NCI-H2171 treated with DMSO at 0.1 percent for 48 hours (cell line): ENCODE data around the gene PLSCR1.
A peak's percentile ranks its signal among the peaks of the same experiment; 100 is the strongest.

Experiments used
- DNase-seq: peaks from one replicate; lab custom pipeline; 2025; lab: John Stamatoyannopoulos, UW

PLSCR1 gene, protein sequence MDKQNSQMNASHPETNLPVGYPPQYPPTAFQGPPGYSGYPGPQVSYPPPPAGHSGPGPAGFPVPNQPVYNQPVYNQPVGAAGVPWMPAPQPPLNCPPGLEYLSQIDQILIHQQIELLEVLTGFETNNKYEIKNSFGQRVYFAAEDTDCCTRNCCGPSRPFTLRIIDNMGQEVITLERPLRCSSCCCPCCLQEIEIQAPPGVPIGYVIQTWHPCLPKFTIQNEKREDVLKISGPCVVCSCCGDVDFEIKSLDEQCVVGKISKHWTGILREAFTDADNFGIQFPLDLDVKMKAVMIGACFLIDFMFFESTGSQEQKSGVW

DNA sequence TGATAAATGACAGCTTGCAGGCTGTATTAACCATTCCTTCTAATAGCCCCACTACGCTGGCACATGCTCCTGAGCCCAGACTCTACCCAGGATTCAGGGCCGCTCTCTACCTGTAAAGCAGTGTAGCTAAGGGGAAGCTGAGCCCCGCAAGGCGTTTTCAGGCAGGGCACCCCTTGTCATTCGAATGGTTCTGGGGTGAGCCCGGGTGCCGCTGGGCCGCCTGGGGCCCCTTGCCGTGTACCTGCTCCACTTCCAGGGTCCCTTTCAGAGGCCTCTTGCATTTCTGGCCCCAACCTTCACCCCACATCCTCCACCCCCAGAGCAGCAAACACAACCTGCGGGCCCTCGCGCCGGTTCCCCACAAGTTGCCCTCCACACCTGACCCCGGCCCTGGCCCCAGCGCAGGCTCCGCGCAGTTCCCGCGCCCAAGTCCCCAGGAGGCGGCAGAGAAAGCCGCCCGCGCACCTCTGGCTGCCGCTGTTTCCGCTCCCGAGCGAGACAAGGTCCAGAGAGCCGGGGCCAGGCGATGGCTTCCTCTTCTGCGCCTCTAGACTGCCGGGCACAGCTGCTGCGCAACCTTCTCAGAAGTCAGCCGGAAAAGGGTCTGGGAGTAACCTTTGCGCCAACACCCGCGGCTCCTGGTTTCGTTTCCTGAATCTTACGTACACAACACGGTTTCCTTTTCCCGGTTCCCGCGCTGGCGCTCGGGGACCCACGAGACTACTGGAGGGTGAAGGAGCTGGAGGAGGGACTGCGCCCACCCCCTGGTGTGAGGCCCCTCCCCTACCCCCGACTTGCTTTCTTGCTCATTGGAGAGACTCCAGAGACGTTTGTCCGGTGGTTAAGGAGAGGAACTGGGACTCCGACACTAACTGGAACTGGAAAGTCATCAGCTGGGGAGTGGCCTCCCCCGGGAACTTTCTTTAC is at the start of gene PLSCR1:
TSS of gene PLSCR1 (minus strand) at position 606 of the 927 bp plus-strand sequence. CDS start 8,055 bp downstream, outside the sequence.
- DNase-seq = no peak

DNA sequence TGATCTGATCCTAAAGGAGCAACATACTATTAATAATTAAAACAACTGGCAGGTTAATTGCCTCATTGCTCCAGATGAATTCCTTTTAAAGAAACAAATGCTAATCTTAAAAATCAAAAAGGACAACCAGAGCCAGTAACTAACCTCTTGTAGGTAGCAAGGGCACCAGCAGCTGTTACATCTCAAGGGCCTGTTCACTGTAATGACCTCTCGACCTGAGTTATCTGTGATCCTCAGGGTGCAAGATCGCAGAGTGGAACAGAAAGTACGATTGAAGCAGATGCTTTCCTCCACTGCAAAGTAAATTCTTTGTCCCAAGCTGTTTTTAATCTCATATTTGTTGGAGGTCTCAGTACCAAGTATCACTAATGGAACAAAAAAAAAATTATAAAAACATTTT is 49.4 kb upstream of the PLSCR1 start:
- no peak for DNase-seq

DNA sequence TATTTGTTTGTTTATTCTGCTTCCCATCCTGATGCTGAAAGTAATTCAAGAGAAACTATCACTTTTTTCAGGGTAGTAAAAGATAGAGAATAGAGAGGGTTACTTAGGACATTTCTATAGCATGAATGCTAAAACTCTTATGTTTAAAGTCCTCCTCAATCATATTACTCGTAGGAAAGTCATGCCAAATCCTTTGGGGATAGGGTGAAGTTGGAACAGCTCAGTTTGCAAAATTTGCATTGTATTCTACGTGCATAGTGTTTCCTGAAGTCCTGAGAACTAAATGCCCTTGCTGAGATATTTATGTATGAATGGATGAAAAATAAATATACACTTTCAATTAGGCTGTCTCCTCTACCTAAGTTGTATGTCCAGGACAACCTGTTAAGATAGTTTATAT is 46.1 kb upstream of the PLSCR1 start:
- DNase-seq = no peak

DNA sequence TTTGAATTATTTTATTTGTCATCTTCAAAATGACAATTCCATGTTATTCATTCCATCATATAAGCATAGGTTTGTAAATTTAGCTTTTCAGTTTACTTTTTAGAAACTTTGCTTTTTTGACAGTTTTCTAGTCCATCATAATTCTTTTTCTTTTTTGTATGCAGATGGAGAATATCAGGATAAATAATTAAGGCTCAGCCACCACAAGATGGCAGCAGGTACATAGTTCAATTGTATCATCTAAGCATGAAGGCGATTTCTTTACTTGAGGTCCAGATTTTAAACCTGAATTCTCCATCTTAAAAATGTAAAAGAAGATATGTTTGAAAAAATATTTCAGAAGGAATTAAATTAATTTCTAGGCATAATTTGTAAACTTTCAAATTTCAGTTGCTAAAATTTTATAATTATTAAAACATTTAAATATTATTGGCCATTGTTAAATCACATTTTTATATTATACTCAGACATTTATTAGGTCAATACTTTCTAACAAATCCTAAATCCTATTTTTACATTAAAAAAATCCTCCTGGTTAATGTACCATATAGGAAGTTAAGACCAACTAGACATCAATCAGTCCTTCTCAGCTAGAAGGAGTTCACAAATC is 45.6 kb upstream of the PLSCR1 start:
- peak; percentile 44 for DNase-seq

DNA sequence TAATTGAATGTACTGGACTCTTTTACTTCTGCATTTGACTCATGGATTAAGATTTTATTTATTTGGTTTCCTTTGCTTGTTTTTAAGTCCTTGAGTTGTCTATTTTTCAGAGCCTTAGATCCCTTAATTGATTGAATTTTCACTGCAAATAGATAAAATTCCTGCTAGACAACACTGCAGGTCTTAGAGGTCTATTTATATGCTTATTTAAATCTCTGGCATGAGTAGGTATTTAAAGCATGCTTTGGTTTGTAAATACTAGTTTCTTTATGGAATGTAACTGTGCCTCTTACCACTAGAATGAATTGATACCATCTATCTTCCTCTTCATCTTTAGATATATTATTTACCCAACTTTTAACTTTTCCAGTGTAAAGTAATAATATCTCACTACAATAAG is 40.7 kb upstream of the PLSCR1 start:
- DNase-seq = no peak

DNA sequence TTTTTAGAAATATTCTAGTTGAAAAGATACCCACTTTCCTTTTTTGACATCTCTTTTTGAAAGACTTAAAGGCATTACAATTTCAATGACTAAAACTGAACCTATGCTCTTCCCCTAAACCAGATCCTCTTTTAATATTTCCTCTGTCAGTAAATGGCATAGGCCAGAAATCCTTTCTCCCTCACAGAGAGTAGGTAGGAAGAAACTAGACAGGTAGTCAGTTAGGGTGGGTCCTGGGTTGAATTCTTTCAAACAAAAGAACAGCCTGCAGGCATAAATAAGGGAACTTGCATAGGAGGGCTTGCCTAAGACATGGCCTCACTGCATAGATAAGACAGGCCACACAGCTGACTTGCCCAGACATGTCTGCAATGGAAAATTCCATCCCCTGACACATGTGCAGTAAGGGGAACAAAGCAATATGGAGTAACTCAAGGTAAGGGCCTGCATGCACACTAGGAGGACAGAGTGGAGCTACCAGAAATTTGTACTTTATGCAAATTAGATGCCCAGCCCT is 37.6 kb upstream of the PLSCR1 start:
- DNase-seq = no peak

DNA sequence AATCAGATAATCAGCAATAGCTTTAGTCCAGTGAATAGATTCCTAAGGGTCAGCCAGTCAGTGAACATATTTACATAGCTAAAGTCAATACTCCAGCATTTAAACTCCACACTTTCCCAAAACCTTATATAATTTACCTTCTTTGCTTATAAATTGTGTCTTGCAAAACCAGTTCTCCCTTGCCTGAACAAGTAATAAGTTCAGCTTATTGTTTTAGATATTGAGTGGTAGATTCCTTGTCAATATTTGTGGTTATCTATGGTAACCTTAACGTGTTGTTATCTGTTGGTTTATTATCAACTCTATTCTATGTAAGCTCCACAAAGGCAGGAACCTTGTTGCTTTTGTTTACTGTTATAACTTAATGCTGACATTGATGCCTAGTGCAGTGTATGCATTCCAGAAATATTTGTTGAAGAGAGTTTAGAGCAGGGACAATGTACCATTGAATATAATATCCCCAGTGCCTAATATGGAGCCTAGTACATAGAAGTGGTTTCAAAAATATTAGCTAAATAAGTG is 36.7 kb upstream of the PLSCR1 start:
- no peak for DNase-seq

DNA sequence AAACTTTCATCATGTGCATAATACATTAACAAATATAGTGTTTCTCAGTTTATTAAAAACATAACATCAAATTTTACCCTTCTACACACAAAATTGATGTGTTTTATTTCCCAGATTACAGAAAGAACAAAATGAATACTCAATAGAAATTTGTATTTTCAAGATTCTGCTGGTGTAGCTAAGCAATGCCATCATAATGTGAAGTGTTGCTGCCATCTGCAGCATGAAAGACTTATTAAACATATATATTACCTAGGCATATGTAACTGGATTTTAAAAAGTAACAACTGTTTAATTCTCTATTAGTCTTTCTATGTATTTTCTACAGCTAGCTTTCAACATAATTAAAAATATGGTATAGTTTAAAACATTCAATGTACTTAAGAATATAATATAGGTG is 33.3 kb upstream of the PLSCR1 start:
- no peak for DNase-seq

DNA sequence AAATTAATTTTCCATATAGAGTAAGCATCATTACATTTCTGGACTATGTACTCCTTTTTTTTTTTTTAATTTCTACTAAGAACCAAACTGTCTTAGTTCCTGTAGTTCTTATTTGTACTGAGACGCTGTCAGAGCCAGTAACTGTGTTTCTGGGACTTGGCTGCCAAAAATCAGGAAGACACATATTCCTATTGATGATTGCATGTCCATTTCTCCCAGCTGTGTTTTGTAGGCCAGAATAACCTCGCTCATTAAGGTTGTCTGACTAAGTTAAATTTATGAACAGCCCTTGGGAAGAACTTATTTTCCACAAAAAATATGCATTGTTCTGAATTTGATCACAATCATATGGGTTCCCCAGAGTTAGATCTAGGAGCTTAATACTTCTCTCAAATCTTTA is 31.2 kb upstream of the PLSCR1 start:
- DNase-seq = no peak

DNA sequence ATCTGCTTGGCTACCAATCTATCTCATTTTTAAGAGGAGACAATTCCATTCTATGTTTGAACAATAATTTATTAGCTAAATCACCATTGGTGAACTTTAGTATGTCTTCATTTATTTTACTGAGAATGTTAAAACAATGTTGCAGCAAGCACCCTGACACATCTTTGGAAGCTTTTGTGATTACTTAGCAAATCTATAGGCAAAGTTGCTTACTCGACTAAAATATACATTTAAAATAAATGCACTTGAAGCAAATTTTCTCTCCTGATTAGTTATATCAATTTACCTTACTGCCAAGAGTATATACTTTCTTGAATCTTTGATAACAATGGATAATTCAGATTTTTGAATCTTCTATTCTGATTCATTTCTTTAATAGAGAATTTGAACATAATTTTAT is 29.8 kb upstream of the PLSCR1 start:
- DNase-seq = no peak

DNA sequence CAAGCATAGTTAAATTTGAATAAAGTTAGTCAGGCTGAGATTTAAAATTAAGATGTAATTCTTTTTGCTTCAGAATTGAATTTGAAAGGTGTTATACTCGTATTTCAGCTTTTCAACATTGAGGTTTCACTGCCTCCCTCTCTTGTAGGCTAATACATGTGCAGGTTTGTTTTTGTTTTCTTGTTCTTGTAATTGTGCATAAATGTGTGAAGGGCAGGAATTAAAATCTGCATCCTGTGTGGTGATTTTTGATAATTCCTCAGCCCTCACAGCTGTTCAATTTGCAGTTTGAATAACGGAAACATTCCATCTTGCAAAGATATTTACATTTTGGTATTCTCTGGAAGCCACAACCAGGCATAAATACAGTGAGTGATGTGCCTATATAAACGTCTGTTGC is 24.9 kb upstream of the PLSCR1 start:
- no peak for DNase-seq

DNA sequence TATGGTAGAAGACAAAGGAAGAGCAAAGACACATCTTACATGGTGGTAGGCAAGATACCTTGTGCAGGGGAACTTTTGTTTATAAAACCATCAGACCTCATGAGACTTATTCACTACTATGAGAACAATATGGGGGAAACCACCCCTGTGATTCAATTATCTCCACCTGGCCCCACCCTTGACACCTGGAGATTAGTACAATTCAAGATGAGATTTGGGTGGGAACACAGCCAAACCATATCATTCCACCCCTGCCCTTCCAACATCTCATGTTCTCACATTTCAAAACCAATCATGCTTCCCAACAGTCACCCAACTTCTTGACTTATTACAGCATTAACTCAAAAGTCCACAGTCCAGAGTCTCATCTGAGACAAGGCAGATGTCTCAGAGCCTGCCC is 21.7 kb upstream of the PLSCR1 start:
- DNase-seq = no peak

DNA sequence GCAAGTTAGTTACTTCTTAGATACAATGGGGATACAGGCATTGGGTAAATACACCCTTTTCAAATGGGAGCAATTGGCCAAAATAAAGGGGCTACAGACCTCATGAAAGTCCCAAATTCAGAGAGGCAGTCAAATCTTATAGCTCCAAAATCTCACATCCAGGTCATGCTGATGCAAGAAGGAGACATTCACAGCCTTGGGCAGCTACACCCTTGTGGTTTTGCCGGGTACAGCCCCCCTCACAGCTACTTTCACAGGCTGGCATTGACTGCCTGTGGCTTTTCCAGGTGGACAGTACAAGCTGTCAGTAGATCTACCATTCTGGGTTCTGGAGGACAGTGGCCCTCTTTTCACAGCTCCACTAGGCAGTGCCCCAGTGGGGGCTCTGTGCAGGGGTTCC is 17.5 kb upstream of the PLSCR1 start:
- DNase-seq = no peak

DNA sequence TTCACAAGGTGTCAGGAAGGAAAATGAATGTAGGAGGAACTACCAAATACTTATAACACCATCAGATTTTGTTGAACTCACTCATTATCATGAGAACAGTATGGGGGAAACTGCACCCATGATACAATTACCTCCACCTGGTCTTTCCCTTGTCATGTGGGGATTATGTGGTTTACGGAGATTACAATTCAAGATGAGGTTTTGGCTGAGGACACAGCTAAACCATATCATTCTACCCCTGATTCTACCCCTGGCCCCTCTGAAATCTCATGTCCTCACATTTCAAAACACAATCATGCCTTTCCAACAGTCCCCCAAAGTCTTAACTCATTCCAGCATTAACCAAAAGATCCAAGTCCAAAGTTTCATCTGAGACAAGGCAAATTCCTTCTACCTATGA is 17.1 kb upstream of the PLSCR1 start:
- DNase-seq = no peak

DNA sequence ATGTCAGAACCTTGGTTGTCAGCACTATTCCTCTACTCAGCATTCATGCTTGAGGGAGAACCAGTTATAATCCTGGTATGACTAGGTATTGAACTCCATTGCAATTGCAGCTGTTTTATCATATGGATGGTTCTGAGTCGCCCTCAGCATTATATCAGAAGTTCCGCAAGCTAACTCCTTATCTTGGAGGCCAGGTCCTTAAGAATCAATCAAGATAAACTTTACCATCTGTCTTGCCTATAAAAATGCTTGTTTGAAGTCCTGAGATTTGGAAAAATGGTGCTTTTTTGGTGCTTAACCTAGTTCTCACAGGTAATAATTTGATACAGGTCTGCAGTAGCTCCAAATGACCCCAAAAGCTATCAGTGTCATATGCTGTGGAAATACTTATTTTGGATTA is 16.3 kb upstream of the PLSCR1 start:
- DNase-seq = no peak

DNA sequence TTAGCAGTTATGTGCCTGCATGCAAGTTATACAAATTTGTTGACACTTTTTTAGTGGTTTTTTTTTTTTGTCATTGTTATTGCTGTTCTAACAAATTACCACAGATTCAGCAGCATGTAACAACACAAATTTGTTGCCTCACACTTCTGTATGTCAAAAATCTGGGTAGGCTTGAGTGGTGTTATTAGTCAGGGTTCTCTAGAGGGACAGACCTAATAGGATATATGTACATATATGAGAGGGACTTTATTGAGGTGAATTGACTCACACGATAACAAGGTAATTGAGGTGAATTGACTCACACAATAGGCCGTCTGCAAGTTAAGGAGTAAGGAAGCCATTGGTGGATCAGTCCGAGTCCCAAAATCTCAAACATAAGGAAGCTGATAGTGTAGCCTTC is 15.0 kb upstream of the PLSCR1 start:
- no peak for DNase-seq

DNA sequence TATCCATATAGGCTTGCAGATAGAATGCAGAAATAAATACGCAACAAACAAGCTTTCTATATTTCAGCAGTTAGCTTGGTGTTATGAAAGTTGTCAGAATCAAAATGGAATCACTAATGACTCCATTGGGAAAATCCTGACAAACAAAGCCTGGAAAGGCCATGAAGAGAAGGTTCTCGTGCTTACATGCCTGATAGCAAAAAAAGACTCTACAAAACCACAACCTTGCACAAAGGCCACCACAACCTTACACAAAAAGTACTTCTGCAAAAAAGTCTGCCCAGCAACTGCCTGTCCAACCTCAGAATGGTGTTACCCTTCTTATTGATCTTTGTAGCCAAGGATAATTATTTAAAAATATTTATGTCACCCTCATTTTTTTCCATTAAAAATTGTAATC is 14.4 kb upstream of the PLSCR1 start:
- no peak for DNase-seq

DNA sequence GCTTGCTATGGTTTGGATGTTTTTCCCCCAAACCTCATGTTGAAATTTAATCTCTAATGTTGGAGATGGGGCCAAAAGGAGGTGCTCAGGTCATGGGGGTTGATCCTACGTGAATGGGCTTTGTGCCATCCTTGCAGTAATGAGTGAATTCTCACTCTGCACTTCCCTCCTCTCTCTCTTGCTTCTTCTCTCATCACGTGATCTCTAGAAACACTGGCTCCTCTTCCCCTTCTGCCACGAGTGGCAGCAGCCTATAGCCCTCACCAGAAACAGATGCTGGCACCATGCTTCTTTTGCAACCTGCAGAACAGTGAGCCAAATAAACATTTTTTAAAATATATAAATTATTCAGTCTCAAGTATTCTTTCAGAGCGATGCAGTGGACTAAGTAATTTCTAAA is 13.3 kb upstream of the PLSCR1 start:
- DNase-seq = no peak

DNA sequence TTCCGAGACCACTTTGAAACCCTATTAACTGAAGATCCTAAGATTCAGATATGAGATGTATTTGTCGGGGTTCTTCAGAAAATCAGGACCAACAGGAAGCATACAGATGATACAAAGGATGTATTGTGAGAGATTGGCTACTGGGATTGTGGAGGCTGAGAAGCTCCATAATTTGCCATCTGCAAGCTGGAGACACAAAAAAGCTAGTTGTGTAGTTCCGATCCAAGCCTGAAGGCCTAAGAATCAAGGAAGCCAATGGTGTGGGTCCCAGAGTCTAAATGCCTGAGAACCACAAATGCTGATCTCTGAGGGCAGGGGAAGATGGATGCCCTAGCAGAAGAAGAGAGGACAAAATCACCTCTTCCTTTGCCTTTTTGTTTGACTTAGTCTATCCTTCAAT is 10.9 kb upstream of the PLSCR1 start:
- DNase-seq = no peak

DNA sequence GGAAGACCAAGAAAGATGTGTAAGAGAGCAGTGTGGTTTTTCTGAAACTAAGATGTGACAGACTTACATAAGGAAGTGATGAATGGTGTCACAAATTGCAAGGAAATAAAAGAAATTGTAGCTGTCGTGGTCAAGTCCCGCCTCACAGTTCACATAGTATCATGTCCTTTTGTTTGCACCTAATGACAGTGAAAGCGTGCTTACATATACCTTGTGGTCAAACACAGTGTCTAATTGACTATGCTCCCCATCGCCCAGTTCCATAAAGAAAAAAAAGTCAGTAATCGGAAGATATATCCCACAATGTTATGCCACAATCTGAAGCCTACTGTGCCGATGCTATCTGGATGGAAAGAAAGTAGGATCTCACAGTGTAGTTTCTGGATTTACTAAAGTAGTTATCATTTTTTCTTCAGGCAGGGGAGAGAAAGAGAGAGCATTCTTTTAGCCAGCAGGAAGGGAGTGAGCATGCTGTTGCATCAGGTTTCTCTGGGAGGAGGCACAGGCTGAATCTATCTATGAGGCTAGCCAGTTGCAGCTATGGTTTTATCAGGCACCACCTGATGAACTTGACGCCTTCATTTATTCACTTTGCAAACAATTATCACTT is 9.8 kb upstream of the PLSCR1 start:
- DNase-seq = no peak

DNA sequence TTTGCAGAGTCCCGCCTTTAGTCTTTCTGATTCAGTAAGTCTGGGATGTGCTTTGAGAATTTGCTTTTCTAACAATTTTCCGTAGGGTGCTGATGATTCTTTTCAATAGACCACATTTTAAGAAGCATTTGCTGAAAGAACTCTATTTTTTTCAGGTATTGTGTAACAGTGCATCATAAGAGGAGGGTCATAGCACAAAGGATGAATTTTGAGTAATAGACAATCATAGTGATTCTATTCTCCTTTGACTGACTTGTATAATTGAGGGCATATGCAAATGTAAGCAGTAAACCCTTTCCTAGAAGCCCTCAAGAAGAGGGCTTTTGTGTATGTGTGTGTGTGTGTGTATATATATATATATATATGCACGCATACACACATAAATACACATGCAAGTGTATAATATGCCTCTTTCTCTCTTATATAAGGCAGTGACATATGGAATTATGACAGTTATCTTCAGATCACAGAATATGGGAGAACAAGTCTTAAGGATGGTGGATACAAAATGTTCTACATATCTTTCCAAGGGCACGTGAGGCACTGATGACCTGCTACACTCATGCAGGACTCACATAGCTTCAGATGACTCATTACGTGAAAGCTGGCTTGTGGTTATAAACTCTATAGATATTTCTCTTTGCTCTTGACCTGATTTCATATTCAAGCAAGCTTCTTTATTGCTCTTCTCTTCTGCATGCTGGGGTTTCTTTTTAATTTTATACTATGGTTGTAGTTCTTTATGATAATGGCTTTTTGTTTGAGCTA is 6.5 kb upstream of the PLSCR1 start:
- no peak for DNase-seq
